Activated CD4-positive, alpha-beta T cell treated with anti-CD3 and anti-CD28 coated beads for 1 hour (primary cell): ENCODE data around the gene SH2D1A.
"Not testable (repeated sequence)": the region's sequence is repeated elsewhere in the genome, so short reads cannot be mapped to it uniquely, and the experiment has no call there.

Experiments used
- DNase-seq: peaks from one replicate; pipeline ENCODE4 v3.0.0-alpha.2; 2020

The SH2D1A gene

DNA sequence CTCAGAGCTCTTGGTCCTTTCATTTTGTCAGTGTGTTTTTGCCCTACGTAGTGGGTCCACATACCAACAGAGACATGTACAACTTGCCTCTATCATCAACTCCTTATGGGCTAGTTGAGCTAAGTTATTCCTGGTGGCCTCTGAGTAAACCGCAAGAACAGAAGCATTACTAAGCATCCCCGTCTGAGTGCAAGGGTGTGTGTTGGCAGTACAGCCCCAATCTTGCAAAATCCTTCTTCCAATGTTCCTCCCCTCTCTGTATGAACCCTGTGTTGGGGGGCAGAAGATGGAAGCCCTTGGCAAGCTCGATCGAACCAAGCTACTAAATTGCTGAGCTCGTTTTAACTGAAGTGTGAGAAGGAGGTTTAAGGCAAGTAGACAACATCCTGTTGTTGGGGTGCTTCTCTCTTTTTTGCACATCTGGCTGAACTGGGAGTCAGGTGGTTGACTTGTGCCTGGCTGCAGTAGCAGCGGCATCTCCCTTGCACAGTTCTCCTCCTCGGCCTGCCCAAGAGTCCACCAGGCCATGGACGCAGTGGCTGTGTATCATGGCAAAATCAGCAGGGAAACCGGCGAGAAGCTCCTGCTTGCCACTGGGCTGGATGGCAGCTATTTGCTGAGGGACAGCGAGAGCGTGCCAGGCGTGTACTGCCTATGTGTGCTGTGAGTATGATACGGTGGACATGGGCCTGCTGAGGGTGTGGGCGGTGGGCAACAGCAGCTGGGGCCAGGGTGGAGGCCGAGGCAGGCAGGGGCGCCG lies at the start of gene SH2D1A:
Gene SH2D1A, plus strand, starts transcription at position 447 of the 760 bp plus-strand sequence. Its CDS starts 80 bp downstream, at position 527.
- peak; percentile 7 for DNase-seq

DNA sequence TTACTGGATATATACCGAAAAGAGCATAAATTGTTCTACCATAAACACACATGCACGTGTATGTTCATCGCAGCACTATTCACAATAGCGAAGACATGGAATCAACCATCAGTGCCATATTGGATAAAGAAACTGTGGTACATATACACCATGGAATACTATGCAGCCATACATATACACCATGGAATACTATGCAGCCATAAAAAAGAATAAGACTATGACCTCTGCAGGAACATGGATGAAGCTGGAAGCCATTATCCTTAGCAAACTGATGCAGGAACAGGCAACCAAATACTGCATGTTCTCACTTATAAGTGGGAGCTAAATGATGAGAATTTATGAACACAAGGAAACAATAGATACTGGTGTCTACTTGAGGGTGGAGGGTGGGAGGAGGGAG lies 47.0 kb upstream of the SH2D1A start:
- not testable (repeated sequence) for DNase-seq

DNA sequence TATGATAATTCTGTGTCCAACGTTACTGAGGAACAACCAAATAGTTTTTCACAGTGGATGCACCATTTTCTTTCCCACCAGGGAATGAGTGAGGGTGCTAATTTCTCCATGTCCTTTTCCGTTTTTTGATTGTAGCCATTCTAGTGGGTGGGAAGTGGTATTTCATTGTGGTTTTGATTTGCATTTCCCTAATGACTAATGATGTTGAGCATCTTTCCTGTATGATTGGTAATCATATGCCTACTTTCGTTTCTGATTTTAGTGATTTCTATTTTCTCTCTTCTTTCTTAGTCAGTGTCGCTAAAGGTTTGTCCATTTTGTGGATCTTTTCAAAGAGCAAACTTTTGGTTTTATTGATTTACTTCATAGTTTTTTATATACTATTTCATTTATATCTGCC lies 46.0 kb upstream of the SH2D1A start:
- DNase-seq: no peak

DNA sequence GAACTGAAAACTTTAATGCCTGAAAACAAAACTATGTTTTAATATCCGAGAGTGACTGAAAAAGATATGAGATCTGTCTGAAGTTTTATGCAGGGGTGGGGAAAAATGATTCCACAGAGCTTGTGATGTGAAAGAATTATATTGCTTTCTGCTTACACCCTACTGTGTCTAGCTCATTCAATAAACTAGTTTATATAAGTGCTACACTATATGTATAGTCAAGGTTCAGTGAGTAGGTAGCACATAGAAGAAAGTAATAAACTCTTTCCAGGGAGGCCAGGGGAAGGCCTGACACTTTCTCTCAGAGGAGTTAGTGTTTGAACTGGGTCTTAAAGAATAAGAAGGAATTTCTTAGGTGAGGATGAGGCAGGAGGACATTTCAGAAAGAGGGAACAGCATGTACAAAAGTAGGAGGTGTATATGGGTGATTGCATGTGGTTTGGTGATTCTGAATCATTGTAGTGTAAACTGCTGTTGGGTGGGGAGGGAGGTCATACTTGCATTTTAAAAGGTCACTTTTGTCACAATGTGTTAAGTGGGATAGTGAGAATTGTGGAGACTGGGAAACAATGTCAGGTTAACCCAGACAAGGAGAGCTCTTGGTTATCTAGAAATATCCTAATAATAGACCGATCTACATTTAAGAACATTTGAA lies 39.0 kb upstream of the SH2D1A start:
- DNase-seq: no peak

DNA sequence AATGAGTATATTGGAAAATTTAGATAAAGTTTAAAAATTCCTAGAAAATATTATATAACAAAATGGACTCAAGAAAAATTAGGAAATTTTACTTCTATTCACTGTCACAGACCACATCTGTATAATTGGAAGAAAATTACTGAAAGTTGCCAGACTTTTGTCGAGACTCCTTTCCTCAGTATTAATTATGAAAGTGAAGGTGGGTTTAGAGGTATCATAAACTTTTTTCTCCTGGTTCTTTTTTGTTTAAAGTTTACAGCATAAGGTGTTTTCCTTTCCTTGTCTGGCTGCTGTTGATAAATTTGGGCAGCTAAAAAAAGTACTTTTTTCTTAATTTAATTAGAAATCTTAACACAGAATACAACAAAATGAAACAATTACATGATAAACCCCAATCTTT lies 20.6 kb upstream of the SH2D1A start:
- no peak for DNase-seq

DNA sequence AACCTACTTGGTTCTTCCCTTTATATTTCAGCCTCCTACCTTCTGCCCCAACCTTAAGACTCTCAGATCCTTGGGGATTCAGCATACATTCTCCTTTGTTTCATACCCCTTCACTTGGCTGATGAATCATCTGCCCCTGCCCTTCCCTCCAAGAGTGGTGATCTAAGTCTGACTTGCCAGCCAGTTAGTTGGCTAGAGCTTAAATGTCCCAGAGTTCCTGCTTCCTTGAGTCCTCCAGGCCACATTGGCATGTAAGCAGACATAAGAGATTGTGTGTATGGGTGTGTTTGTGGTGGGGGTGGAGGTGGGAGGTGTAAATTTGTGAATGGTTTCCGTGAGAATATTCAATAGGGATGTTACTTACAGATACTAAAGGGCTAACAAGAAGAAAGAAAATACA lies 17.6 kb upstream of the SH2D1A start:
- DNase-seq: no peak

DNA sequence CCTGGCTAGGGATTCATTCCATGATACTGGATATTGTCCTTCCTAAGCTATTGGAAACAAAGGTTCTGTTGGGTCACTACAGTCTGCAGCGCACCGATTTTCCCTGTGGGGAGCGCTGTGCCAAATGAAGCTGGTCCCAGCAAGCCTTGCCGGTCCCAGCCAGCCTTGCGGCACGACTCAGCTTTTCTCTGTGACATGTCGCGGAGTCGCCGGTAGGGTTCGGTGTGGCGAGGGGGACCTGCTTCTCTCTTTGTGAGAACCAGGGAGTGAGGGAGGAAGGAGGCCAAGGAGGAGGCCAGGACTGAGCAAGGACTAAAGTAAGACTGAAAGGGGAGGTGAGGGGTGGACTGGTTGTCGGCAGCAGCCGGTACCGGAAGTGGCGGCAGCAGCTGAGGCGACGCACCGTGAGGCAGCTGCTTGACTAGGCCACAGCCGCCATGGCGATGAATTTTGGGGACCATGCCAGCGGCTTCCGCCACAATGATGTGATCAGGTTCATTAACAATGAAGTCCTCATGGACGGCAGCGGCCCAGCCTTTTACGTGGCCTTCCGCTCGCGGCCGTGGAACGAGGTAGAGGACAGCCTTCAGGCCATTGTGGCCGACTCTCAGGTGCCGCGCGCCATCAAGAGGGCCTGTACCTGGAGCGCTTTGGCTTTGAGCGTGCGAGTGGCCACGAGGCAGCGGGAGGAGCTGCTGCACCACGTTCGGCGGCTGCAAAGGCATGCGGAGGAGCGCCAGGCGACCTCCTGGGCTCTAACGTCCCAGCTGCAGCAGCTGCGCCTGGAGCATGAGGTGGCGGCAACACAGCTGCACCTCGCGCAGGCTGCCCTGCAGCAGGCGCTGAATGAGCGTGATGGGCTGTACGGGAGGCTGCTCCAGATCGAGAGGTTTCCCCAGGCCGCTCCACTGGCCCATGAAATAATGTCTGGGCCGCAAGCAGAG lies 13.6 kb upstream of the SH2D1A start, which contains the start of gene TEX13D:
Gene TEX13D, plus strand, starts transcription at position 180 of the 944 bp plus-strand sequence. Its CDS starts 258 bp downstream, at position 438.
- DNase-seq: no peak

DNA sequence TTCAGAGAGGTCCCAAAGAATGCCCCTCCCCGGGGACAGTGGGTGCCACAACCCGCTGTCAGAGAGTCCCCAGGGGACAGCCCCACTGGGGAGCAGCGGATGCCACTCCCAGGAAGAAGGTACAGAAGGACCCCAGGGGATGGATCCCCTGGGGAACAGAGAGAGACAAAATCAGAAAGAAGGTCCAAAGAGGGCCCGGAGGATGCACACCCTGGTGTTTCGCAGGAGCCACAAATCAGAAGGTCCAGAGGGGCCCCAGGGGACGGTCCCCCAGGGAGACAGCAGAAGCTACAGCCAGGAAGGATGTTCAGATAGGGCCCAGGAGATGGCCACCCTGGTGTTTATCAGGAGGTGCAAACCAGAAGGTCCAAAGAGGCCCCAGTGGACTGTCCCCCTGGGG lies 12.5 kb upstream of the SH2D1A start:
- no peak for DNase-seq

DNA sequence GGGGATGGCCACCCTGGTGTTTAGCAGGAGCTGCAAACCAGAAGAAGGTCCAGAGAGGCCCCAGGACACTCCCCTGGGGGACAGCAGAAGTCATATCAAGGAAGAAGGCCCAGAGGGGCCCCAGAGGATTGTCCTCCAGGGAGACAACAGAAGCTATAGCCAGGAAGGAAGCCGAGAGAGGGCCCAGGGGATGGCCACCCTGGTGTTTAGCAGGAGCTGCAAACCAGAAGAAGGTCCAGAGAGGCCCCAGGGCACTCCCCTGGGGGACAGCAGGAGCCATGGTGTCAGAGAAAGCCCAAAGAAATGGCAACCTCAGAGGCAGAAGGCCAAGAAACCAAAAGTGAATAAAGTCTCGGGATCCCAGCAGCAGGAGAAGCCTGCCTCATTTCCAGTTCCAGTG lies 11.8 kb upstream of the SH2D1A start:
- not testable (repeated sequence) for DNase-seq

DNA sequence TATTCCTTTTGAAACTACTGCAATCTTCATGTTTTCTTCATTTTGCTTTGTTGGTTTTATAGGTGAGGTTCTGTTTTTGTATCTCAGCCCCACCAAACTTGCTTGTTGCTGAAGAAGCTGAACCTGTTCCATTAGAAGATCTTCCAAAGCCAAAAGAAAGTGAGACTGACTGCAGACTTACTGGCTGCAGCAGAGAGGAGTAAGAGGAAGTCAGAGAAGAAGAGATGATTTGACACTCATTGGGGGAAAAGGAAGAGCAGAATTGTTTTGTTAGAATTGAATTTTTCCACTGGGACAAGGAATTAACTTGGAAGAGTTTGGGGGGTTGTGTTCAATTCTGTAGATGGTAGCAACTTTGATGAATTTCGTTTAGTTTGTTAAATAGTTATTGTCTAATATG lies 10.8 kb upstream of the SH2D1A start:
- no peak for DNase-seq

DNA sequence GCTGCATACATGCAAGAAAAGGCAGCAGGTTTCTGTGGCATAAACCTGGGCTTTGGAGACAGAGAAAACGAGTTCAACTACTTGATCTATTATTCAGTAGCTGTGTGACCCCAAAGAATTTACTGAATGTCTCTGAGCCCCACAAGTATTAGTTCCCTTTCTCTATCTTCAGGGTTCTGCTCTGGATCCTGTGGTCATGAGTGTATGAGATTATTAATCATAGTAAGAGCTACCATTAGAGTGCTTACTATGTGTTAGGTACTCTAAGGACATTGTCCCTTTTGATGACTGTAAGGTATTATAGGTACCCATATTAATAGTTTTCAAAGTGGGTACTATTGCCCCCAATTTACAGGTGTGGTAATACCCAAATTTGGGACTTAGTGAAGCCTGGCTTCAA lies 8.4 kb upstream of the SH2D1A start:
- DNase-seq: no peak

DNA sequence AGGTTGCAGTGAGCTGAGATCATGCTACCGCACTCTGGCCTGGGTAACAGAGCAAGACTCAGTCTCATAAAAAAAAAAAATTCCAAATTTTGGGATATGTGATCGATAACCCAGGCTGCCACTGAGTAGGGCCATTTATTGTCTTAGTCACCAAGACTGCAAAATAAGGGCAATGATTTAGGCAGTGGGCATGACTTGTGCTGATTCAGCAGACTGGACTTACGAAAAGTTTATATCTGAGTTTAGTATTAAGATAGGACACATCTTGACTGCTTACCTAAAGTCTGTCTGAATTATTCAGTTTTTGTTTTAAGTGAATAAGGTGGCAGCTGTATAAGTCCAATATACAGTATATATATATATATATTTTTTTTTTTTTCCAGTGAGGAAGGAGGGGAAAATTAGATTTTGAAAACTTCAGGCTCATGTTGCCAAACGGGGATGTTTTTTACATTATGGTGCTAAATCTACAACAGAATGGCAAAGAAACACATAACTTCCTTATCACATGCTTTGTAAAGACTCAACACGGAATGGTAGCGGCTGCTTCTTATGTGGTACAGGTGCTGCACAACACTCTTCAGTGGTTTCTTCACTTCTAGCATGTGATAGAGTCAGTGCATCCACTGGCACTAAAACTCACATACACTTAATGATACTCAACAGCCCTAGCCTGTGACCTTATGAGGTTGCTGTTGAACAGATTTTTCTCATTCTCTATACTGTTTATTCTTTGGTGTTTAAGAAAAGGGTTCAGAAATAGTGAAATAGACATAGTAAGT lies 7.4 kb upstream of the SH2D1A start:
- DNase-seq: no peak

DNA sequence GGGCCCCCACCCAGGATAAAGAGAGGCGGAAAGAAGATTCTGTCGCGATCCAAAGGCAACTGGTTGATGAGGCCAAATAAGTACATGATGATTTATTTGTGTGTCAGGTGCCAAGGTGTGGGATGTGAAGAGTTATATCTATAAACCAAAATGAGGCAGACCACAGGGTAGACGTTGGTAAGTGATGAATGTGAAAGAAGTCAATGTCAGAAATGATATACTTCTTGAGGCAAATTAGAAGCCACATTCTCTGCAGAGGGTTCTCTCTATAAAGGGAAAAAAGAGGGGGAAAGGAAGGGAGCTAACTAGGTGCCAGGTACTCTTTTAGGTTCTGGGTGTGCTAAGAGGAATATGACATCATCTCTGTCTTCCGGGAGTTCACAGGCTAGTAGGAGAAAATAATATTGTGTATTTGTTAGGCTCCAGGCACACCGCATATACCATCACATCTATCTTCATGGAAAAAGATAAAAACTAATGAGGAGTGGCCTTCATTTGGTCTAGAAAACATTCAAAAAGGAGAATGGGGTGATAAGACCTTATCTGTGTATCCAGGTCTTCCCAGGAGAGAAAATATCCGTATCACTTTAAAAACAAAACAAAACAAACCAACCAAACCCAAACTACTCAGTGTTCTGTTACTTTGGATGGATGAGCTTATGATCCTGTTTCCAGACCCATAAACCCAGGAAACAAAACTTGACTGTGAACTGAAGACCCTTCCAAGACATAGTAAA lies 4.8 kb upstream of the SH2D1A start:
- DNase-seq: no peak

DNA sequence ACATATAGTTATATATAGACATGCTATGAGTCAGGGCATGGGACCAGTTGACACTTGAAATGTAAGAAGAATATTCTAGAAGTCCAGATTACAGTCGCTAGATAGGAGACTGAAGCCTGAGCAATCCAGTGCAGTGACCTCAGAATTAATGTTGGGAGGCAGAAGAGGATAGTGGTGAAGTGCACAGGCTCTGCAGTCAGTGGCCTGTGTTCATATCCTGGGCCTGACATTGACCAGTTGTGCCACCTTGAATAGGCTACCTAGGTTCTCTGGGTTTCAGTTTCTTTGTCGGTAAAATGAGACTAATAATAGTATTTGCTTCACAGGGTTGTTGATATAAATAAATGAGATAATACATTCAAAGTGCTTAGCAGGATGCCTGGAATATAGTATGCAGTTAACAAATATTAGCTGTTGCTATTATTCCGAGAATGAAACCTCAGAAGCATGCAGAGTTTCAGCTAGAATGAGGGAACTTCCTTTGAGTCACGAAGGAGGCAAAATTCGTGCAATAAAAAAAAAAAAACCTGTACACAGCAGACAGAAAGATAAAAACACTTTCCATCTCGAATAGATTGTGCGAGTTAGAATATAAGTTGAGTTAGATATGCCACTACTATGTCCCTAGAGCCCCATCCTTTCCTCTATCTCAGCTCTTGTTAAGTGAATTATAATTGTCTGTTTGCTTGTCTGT lies 4.0 kb upstream of the SH2D1A start:
- no peak for DNase-seq

DNA sequence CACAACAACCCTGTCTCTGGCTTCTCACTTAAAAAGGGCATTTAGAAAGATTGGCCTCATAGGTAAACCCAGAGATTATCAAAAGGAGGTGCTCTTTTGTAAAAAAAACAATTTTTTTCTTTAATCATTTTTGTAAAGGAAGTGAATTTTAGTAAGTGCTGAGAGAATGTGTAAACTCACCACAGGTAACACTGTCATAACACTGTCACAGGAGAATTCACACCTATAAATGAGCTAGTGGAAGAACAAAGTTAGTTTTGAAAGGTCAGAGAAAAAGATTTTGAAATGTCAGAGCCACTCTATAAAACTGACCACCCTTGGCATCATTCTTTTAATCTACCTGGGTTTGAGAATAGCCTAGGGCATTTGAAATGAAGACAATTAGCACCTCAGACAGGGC lies 3.3 kb upstream of the SH2D1A start:
- no peak for DNase-seq

DNA sequence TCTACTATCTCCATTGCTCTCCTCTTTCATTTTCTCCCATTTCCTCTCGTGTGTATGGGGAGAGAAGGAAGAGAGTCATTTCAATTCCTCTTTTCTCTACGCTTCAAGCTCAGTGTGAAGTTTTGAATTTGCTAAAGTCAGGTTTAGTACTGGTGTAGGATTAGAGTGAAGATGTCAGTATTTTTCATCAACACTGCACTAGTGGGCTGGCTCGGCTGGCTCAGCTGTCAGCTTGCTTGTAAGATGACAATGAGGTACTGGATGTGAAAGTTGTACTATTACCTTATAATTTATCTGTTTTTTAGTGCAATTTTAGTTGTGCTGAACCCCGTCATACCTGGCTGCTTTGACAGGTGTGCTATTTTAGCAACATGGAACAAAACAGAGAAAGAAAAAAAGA lies 2.1 kb upstream of the SH2D1A start:
- no peak for DNase-seq

DNA sequence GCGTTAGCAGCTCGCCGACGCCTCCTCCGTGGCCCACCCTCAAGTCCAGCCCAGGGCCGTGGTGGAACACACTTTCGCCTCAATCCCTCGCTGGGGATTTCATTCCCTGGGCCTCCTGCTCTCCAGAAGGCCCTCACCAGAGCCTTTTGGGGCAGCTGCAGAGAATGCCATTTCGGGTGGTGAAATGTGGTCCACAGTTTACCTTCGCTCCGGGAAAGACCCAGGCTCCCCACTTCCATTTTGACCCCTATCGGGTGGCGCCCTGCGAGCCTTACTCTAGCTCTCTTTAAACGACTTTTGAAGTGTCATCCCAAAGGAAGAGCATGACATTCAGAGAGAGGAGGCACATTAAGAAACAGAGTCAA lies 496 bp downstream of the SH2D1A start:
- no peak for DNase-seq

DNA sequence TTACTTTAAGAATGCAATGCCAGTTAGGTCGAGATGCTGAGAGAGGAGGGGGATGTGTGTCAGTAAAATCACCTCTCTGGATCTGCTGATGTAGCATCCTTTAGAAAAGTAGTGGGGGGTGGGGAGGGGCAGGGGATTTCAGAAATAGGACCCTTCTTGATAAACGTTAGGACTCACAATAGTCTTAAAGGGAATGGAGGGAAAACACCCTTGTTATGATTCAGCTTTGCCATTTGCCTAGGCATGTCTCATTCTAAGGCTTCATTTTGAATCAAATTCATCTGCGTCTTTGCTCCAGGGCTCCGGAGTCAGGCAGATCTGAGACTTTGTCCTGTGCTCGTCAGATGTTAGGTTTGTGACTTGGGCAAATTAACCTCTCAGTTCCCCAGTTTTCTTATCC lies 879 bp downstream of the SH2D1A start:
- DNase-seq: peak; percentile 8

DNA sequence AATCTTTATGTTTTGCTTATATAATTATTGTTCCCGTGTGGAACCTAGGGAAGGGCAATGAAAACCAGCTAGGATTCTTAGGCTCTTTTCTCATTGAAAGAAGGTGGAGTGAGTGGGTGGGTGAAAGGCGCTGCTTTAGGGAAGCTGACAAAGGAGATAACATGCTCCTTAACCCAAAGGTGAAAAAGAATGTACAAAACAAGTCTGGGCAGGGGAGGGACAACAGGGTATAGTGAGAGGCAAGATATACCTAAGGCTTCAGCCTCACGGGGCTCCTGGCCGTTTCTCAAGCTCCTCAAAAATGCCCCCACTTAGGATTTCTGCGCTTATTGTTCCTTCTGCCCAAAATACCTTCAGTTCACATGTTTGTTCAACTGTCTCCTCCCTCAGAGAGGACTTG lies 1.8 kb downstream of the SH2D1A start:
- DNase-seq: no peak

DNA sequence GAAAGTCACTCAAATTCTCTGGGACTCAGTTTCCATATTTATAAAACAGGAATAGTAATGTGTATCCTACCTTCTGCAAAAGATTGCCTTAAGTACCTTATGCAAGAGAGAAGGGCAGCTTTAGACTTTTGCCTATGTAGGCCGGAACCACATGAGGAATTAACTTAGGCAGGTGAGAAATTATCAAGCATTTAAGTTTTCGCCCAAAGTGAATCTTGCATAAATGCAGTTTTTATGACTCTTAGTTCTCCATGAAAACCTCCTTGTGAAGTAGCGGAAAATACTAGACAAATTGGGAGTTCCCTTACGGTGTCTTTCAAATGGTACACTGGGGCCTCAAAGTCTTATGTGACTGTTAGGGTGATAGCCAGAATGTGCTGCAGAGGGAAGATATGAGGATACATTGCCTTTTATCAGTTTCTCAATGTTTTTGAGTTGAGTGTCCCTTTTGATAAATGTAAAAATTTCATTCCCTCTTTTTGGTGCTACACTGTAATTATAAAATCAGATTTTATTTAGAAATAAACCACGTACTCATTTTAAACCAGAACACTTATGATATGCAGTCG lies 2.6 kb downstream of the SH2D1A start:
- DNase-seq: no peak

DNA sequence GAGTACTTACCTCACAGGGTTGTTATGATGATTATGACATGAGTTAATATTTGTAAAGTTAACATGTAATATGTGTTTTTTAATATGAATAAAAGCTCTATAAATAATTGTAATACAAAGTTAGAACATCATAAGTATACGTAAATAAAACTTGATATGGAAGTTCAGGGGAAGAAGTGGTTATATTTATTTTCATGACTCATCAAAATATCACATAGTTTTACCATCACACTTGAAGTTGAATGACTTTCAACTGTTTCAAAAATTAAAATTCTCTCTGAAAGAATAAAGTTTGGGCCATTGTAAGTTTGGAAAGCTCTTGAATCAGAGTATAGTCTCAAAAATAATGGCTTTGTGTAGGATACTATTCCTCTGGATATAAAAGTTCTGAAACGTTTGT lies 8.3 kb downstream of the SH2D1A start:
- no peak for DNase-seq
